Measurements from ENCODE around the gene ZNF500.

DNA sequence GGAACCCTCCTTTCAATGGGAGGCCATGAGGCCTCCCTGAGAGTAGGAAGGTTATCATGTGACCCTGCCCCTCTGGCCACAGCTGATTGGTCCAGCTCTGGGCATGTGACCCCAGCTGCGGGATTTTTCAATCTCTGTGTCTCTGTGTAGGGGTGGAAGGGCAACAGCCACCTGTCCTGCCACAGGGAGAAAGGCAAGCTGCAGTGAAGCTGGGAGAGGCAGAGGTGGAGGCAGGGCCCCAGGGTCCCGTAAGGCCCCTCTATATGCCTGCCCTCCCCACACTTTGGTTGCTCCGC lies 21.7 kb downstream of the ZNF500 start:
- no peak for TF ChIP-seq CTCF (IDR thresholded peaks at IDR 0.05)
- no peak for TF ChIP-seq POLR2AphosphoS5 (IDR thresholded peaks at IDR 0.05)
- TF ChIP-seq EP300 (IDR thresholded peaks at IDR 0.05) = no peak
